IPS-18c (cell line): Measurements from ENCODE around the gene SLC27A1.
"Not testable (repeated sequence)": the region's sequence is repeated elsewhere in the genome, so short reads cannot be mapped to it uniquely, and the experiment has no call there.

Experiments
- H3K4me3 ChIP-seq: 2 replicates; pipeline ENCODE4 v1.7.0; 2013; ENCODE audit warnings: low read depth, mild to moderate bottlenecking, low read length, moderate library complexity; ENCODE audit not compliant: insufficient read depth
- H3K9me3 ChIP-seq: one replicate; pipeline ENCODE4 v1.6.1; 2013; ENCODE audit warnings: mild to moderate bottlenecking, low read length, moderate library complexity; ENCODE audit not compliant: control insufficient read depth, insufficient read depth

Gene SLC27A1

DNA sequence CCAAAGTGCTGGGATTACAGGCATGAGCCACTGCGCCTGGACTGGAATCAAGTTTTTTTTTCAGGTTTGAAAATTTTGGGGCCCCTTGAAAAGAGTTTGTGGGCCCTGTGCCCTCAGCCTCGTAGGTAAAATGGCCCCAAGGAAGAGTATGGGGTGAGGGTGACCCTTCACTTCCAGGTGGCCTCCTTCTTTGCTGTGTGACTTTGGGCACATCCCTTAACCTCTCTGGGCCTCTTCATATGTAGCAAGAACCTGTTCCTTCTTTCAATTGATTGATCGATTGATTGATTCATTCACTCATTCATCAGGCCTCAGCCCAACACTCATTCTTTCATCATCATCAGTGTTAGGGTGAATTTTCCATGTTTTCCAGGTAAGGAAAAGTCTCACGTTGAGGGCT is 18.5 kb upstream of the SLC27A1 start:
- no peak overlapping the region for H3K4me3 ChIP-seq

GRCh38 chr19:17454576-17455071 is 15.7 kb upstream of the SLC27A1 start:
- H3K4me3 ChIP-seq, result peak overlapping the region; percentile 28; the same call in 1 of the 2 replicates
- H3K9me3 ChIP-seq, result no peaks in the 10 kb centered on the region

More for the DNA sequence above, 18.5 kb upstream of the SLC27A1 start:
- no peaks in the 10 kb centered on the region for H3K9me3 ChIP-seq

- H3K9me3 ChIP-seq, result no peaks in the 10 kb centered on the region
- H3K4me3 ChIP-seq, result no peak overlapping the region
Measured at GRCh38 chr19:17455308-17456123, 14.8 kb upstream of the SLC27A1 start.

DNA sequence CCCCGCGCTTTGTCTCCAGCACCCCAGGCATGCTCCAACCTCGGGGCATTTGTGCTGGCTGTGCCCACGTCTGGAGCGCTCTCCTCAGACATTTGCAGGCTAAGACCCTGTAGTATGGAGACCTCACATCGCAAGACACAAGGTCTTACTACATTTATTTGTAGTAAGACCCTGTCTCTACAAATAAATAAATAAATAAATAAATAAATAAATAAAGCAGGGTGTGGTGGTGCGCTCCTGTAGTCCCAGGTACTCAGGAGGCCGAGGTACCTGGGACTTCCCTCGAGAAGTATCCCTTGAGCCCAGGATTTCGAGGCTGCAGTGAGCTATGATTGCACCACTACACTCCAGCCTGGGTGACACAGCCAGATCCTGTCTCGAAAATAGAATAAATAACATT is 14.2 kb upstream of the SLC27A1 start:
- H3K9me3 ChIP-seq, result no peaks in the 10 kb centered on the region
- H3K4me3 ChIP-seq, result no peak overlapping the region

DNA sequence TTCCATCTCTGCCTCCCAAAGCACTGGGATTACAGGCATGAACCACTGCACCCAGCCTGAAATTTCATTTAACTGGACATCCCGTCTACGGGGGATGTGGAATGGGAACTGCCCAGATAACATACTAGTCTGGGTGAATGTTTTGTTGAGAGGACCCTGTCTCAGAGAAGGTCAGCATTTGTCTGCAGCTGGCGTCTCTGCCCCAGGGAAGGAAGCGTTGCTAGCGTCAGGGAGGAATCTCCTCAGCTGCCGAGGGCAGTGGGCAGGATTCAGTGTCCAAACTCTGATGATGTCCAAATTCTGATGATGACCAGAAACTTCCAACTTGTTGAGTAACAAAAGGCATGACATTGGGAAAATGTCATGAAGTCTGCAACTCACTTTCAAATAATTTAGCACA is 12.7 kb upstream of the SLC27A1 start:
- H3K4me3 ChIP-seq, result no peak overlapping the region
- no peaks in the 10 kb centered on the region for H3K9me3 ChIP-seq

GRCh38 chr19:17458970-17459369 is 11.4 kb upstream of the SLC27A1 start:
- no peak overlapping the region for H3K4me3 ChIP-seq
- no peaks in the 10 kb centered on the region for H3K9me3 ChIP-seq

DNA sequence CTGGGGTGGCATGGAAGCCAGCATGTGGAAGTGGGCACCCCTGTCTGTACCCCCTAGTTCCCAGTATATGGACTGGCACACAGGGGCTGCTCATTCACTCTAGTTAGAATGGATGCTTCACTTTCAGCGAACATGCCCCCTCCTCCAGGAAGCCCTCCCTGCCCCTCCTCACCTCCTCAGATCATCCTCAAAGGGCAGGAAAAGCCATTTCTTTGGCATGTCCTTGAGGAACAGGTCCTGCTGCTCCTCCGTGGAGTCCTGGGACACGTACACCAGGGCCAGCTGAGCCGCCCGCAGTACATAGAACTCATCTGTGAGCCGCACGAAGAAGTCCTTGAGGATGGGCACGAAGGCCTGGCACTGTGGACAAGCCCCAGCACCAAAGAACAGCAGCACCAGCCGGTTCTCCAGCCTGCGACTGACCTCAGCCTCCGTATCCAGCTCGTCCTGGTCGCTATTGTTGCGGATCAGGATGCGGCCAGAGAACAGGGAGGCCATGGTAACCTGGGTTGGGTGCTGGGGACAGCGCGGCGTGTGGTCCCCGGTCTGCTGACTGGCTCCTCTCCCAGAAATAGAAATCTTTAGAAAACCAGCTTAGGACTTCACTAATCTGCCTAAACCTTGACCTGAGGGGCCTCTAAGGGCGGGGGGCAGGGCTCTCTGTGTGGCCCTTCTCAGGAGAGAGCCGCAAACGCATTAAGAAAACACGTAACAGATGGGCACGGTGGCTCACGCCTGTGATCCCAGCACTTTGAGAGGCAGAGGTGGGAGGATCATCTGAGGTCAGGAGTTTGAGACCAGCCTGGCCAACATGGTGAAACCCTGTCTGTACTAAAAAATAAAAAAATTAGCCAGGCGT is 9.7 kb upstream of the SLC27A1 start, which contains the start of gene NXNL1:
NXNL1 (minus strand) TSS at position 555 of the 859 bp plus-strand sequence; CDS start at position 498, 57 bp downstream.
- no peak within 1 kb of the TSS for H3K4me3 ChIP-seq
- H3K9me3 ChIP-seq, result no peaks in the 10 kb centered on the region

DNA sequence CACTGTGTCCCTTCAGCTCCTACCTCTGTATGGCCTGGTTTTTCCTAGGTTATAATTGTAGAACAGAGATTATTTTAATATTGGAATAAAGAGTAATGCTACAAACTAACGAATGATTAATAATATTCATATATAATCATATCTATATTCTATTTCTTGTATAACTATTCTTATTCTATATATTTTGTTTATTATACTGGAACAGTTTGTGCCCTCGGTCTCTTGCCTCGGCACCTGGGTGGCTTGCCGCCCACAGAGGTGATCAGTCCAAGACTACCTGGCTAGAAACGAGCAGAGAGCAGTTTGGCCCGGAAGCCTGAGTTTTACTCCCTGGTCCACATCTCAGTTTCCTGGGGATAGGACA is 3.9 kb upstream of the SLC27A1 start:
- Histone ChIP-seq H3K4me3 (no peak overlapping the region), H3K9me3 (no peaks in the 10 kb centered on the region)

DNA sequence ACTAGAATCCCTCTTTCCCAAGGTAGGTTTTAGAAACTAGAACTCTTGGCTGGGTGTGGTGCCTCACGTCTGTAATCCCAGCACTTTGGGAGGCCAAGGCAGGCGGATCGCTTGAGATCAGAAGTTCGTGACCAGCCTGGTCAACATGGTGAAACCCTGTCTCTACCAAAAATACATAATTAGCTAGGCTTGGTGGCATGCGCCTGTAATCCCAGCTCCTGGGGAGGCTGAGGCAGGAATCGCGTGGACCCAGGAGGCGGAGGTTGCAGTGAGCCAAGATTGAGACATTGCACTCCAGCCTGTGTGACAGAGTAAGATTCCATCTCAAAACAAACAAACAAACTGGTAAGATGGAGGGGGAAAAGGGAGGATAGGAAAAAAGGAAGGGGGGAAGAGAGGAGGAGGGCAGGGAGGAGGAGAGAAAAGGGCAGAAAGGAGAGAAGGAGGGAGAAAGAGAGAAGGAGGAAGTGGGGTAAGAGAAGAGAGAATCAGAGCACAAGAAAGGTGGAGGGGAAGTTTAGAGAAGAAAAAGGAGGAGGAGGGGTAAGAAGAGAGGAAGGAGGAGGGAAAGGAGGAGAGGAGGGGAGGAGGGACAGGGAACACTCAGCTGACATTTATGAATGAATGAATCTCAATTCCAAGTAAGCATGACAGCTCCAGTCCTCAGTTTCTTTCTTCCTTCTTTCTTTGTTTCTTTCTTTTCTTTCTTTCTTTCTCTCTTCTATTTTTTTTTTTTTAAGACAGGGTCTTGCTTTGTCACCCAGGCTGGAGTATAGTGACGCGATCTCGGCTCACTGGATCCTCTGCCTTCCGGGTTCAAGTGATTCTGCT is 2.6 kb upstream of the SLC27A1 start:
- no peak overlapping the region for H3K4me3 ChIP-seq
- no peaks in the 10 kb centered on the region for H3K9me3 ChIP-seq

DNA sequence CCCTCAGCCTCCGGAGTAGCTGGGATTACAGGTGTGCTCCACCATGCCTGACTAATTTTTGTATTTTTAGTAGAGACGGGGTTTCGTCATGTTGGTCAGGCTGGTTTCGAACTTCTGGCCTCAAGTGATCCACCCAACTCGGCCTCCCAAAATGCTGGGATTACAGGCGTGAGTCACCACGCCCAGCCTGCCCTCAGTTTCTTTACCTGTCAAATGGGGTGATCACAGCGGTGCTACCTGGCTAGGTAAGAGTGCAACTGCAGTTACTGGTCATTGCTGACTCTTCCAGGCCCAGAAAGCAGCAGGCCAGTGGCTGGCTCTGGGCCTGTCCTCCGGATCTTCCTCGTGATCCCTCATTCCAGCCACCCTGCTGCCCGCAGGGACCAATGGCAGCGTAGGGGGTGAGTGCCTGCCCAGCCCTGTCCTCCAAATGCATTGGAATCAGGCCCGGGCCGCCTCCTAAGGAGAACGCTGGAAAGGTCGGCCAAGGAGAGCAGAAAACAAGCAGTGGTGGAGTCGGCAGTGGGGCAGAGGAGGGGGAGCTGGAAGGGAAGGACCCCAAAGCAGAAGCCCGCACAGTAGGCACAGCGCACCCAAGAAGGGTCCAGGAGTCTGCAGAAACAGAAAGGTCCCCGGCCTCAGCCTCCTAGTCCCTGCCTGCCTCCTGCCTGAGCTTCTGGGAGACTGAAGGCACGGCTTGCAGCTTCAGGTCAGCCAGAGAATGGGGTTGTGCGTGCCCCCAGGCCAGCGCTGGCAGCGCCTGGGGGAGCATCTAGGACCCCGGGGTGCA is 1.8 kb upstream of the SLC27A1 start:
- Histone ChIP-seq H3K9me3 (no peaks in the 10 kb centered on the region), H3K4me3 (peak overlapping the region; percentile 89)

- Histone ChIP-seq H3K9me3 (no peaks in the 10 kb centered on the region), H3K4me3 (peak overlapping the region; percentile 89)
Measured at GRCh38 chr19:17469092-17469480, 1.2 kb upstream of the SLC27A1 start.

DNA sequence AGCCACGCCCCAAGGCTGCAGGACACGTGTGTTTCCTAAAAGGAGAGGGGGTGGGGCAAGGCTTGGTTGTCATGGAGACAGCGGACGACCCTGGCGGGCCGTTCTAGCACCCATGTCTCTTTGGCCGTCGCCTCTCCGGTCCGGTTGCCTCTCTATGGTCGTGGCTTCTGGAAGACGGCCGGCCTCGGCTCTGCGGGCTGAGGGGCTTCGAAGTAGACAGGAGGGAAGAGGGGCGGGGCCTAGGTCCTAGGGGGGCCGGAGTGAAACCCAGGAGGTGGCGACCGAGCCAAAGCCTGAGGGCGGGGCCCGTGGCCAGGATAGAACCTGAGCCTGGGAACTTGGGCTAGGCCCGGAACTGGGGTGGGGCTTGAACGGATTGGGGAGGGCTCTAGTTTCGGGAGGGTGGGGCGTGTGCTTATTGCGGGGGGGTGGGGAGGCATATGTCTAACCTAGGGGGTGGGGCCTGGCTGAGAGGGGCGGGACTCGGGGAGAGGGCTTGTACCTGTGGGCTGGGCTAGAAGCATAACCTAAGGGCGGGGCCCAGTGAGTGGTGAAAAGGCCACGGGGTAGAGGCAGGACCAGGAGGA is 750 bp upstream of the SLC27A1 start:
- peak overlapping the region; percentile 89 for H3K4me3 ChIP-seq

GRCh38 chr19:17471410-17472125 is 1.2 kb downstream of the SLC27A1 start:
- H3K4me3 ChIP-seq, result peak overlapping the region; percentile 89
- no peaks in the 10 kb centered on the region for H3K9me3 ChIP-seq

More for the DNA sequence above, 750 bp upstream of the SLC27A1 start:
- no peaks in the 10 kb centered on the region for H3K9me3 ChIP-seq

GRCh38 chr19:17473041-17473440 is 2.7 kb downstream of the SLC27A1 start:
- Histone ChIP-seq H3K9me3 (no peaks in the 10 kb centered on the region), H3K4me3 (no peak overlapping the region)

DNA sequence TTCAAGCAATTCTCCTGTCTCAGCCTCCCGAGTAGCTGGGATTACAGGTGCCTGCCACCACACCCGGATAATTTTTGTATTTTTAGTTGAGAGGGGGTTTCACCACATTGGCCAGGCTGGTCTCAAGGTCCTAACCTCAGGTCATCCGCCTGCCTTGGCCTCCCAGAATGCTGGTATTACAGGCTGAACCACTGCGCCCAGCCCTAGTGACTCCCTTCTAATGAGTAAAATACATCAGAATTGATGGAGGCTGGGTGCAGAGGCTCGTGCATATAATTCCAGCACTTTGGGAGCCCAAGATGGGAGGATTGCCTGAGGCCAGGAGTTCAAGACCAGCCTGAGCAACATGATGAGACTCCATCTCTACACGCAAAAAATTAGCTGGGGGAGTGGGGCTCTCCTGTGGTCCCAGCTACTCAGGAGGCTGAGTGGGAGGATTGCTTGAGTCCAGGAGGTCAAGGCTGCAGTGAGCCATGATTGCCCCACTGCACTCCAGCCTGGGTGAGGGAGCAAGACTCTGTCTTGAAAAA is 4.8 kb downstream of the SLC27A1 start:
- not testable (repeated sequence) for H3K4me3 ChIP-seq, H3K9me3 ChIP-seq
